Central memory CD4-positive, alpha-beta T cell (primary cell): ENCODE data around the gene TK2.
"Not testable (repeated sequence)": the region's sequence is repeated elsewhere in the genome, so short reads cannot be mapped to it uniquely, and the experiment has no call there.

ENCODE experiments used
- DNase-seq: peaks from one replicate; pipeline ENCODE4 v3.0.0; 2022
- total RNA-seq, 3 experiments: gene quantifications; one replicate each; lab custom pipeline; 2026; lab: John Stamatoyannopoulos, UW

The TK2 gene
- 3.2 to 15.2 (median 11.8) reads per million in 3 experiments for total RNA-seq

- DNase-seq: peak; percentile 43
Measured at GRCh38 chr16:66549284-66550131, at the start of gene TK2. Gene TK2, minus strand, starts transcription at chr16:66550122. Its CDS starts 61 bp downstream, at chr16:66550061.

GRCh38 chr16:66598111-66598510 lies 48.2 kb upstream of the TK2 start:
- no peak for DNase-seq

- no peak for DNase-seq
Measured at GRCh38 chr16:66596986-66597848, 47.3 kb upstream of the TK2 start.

- not testable (repeated sequence) for DNase-seq
Measured at GRCh38 chr16:66596559-66596958, 46.6 kb upstream of the TK2 start.

- no peak for DNase-seq
Measured at GRCh38 chr16:66594739-66595138, 44.8 kb upstream of the TK2 start.

GRCh38 chr16:66592814-66593213 lies 42.9 kb upstream of the TK2 start:
- no peak for DNase-seq

GRCh38 chr16:66592241-66592640 lies 42.3 kb upstream of the TK2 start:
- no peak for DNase-seq

- no peak for DNase-seq
Measured at GRCh38 chr16:66591018-66591417, 41.1 kb upstream of the TK2 start.

- peak; percentile 58 for DNase-seq
Measured at GRCh38 chr16:66590322-66590721, 40.4 kb upstream of the TK2 start.

- DNase-seq: peak; percentile 64
Measured at GRCh38 chr16:66588981-66589713, 39.2 kb upstream of the TK2 start.

- no peak for DNase-seq
Measured at GRCh38 chr16:66587881-66588600, 38.1 kb upstream of the TK2 start.

- no peak for DNase-seq
Measured at GRCh38 chr16:66585481-66586239, 35.7 kb upstream of the TK2 start.

GRCh38 chr16:66581246-66581952 lies 31.5 kb upstream of the TK2 start:
- DNase-seq: no peak

- no peak for DNase-seq
Measured at GRCh38 chr16:66580605-66581209, 30.8 kb upstream of the TK2 start.

GRCh38 chr16:66578651-66579531 lies 29.0 kb upstream of the TK2 start, which contains the start of gene CMTM2:
Gene CMTM2, plus strand, starts transcription at chr16:66579463. Its CDS starts 145 bp downstream, at chr16:66579608.
- no peak for DNase-seq

GRCh38 chr16:66576296-66576695 lies 26.4 kb upstream of the TK2 start:
- no peak for DNase-seq

GRCh38 chr16:66575060-66575459 lies 25.1 kb upstream of the TK2 start:
- DNase-seq: no peak

GRCh38 chr16:66574531-66574930 lies 24.6 kb upstream of the TK2 start:
- DNase-seq: no peak

GRCh38 chr16:66574081-66574480 lies 24.2 kb upstream of the TK2 start:
- DNase-seq: no peak
